AG09319 (cell line): ENCODE results near the gene MUC5B.

Experiments used
- DNase-seq: peaks from one replicate; pipeline ENCODE4 v3.0.0-alpha.2; 2010; ENCODE audit warnings: low read depth; ENCODE audit errors: extremely low read depth
- CTCF ChIP-seq: IDR thresholded peaks from 2 replicates; pipeline ENCODE4 v1.5.1; 2011; ENCODE audit warnings: low read depth, mild to moderate bottlenecking, inconsistent platforms, low read length, moderate library complexity

The MUC5B gene

DNA sequence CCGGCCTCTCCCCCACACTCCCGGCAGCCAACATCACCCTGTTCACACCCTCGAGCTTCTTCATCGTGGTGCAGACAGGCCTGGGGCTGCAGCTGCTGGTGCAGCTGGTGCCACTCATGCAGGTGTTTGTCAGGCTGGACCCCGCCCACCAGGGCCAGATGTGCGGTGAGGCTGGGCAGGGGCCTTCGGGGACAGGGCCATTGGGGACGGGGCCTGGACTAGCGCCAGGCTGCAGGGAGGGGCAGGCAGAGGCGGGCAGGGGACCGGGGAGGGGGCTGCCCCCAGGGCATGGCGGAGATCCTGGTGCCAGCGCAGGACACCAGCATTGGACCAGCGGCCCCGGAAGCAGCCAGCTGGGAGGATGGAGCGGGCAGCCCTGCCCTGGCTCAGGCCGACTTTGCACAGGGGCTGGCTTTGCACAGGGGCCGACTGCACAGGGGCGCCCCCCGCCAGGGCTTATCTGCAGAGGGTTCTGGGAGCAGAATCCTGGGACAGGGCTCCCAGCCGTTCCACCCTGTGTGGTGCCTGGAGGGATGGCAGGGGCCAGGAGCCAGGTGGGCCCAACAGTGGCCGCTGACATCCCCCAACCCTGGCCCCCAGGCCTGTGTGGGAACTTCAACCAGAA lies 8.6 kb downstream of the MUC5B start:
- no peak for DNase-seq
- no peak for TF ChIP-seq CTCF

DNA sequence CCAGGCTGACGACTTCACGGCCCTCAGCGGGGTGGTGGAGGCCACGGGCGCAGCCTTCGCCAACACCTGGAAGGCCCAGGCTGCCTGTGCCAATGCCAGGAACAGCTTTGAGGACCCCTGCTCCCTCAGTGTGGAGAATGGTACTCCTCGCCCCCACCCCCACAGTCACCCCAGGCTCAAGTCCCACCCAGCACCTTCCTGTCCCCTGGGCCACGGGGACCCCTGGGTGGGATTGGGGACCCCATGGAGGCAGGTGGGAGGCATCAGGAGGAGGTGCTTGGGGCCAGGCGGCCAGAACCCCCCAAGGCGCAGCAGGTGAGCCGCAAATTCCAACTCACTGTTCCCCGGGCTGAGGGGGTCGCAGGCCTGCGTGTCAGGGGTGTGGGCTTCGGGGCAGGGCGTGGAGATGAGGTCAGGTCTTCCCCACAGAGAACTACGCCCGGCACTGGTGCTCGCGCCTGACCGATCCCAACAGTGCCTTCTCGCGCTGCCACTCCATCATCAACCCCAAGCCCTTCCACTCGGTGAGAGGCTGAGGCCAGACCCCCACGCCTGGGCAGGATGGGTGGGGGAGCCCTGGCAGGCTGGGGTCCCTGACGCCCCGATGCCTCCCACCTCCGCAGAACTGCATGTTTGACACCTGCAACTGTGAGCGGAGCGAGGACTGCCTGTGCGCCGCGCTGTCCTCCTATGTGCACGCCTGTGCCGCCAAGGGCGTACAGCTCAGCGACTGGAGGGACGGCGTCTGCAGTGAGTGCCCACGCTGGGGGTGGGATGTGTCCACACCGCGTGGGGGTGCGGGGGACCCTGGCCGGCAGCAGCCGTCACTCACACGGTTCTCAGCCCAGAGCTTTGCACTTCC lies 9.4 kb downstream of the MUC5B start:
- TF ChIP-seq CTCF: no peak
- no peak for DNase-seq

- DNase-seq: no peak
- TF ChIP-seq CTCF: no peak
These were observed 10.0 kb downstream of the MUC5B start for GRCh38 chr11:1232883-1233321.

DNA sequence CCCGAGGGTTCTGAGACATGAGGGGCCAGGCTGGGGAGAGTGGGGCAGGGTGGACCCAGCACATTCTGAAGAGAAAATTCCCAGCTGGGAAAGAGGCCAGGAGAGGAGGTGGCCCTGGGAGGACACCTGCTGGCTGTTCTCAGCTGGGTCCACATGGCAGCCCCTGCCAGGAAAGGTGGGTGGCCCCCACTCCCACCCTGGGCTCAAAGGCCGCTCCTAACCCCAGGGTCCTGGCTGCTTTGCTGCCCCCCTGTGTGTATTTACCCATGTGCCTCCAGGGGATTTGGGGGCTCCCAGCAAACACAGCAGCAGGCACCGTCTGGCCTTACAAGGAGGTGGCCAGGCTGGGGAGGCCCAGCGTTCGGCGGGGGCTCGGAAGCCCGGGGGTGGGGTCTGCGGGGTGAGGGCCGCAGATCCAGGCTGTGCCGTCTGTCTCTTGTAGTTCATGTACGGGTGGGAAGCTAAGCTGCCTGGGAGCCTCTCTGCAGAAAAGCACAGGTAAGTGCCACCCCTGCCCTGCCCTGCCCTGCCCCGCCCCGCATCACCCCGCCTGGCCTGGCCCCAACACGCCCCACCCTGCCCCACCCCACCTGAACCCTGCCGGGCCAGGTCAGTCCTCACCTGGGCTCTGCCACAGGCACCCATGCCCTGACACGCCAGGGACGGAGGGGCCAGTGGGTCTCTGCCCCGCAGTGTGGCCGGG lies 10.6 kb downstream of the MUC5B start:
- DNase-seq: no peak
- TF ChIP-seq CTCF: no peak

- no peak for DNase-seq
- TF ChIP-seq CTCF: no peak
These were observed 11.3 kb downstream of the MUC5B start for GRCh38 chr11:1234054-1234720.

GRCh38 chr11:1234771-1235305 lies 12.0 kb downstream of the MUC5B start:
- no peak for DNase-seq

More at GRCh38 chr11:1234771-1235305, 12.0 kb downstream of the MUC5B start:
- no peak for TF ChIP-seq CTCF
